Stimulated activated CD4-positive, alpha-beta T cell treated with anti-CD3 and anti-CD28 coated beads, Interleukin-1b, Interleukin-23, amount 100 ng/mL, for 1 hour (primary cell): Measurements from ENCODE around the gene DNM2.

Source experiments
- DNase-seq, 2 donors: peaks; one replicate each; pipeline ENCODE4 v3.0.0-alpha.2; 2020; ENCODE audit warnings: low read depth in 2 of 2

DNM2 gene

DNA sequence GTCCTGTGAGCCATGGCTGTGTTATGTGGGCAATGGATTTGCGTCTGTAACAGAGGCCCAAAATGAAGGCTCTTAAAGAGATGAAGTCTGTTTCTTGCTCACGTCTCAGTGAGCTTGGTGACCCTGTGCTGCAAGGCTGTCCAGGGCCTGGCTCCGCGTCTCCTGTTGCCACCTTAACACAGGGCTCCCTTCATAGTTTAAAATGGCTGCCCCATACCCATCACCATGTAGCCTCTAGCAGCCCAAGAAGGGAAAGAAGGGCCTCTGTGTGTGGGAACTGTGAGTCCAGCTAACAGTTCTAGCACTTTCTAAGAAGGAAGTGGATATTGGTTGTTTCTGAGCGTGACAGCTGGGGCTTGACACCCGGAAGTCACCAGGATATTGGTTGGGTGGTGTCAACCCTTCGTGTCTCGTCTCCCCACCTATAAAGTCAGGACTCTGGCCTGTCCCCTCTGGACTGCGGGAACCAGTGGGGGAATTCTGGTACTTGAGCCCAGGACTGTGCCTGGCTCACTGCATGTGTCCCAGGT, 97.2 kb downstream of the DNM2 start:
- no peak for DNase-seq

DNA sequence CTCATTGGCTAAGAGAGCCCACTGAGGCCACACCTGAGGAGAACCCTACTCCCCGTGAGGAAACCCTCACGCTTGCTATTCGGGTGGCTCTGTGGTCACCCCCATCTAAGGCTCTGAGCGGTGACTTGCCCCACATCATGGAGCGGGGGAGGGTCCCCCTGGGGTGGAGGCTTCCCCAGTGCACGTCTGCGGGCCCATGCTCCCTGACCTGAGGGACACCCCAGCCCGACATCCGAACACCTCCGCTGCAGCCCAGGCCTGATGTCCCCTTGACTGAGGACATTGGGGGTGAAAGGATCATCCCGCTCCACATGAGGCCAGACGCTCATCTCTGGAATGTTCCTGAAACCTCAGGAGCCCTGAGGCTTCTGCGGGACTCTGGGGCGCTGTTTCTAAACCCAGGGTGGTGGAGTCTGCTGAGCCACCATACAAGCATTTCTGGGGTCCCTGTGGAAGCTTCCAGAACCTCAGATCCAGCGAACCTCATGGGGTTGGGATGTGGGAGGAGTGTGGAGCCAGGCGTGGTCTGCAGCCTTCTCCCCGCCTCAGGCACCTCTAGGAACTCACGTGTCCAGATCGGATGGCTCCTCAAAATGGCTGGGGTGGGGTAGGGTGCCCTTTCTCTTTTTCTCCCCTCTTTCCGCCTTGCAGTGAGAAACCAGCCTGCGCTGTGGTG, 98.2 kb downstream of the DNM2 start:
- DNase-seq, result no peak

DNA sequence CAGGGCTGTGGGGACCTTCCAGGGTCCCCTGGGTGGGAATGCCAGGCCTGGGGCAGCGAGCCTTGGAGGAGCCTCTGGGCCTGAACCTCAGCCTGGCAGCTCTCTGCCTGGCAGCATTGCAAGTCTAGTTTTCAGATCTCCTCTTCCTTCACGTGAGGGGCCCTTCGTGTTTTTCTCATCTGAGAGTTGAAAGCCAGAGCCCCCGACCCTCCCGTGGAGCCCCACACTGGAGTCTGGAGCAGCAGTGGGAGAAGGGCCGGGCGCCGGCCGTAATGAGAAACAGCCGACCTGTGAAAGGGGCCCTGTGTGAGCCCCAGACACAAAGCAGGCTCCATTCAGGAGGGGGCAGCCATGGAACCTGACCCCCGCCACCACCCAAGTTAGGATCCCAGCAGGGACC, 98.8 kb downstream of the DNM2 start:
- no peak for DNase-seq

DNA sequence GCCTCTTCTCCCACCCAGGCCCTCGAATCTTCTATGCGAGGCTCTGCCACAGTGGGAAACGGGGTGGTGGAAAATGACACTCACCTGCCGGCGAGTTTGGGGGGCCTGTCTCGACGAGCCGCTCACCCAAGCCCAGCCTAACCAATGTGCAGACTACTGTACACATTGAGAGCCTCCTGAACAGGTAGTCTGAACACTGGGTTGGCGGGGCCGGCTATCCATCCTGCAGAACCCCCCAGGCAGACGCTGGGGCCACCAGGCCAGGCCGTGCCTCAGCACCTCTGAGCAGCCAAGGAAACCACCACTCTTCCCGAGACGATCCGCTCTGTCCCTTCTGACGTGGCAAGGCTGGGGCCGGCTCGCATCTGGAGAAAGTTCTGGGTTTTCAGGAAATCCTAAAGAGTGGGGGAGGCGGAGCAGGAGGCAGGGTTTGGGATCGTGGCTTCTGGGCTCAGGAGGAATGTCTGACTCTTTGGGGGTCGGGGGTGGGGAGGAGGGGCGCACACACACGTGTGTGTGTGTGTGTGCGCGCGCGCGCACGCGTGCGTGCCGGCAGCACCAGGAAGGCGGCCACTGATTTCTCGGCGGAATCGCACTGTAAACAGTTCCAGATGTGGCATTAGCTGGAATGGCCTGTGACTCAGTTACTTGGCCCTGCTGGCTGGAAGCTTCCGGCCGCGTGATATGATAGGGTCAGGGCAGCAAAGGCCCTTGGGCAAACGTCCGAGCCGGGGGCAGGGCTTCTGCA, 99.6 kb downstream of the DNM2 start:
- DNase-seq, result no peak

DNA sequence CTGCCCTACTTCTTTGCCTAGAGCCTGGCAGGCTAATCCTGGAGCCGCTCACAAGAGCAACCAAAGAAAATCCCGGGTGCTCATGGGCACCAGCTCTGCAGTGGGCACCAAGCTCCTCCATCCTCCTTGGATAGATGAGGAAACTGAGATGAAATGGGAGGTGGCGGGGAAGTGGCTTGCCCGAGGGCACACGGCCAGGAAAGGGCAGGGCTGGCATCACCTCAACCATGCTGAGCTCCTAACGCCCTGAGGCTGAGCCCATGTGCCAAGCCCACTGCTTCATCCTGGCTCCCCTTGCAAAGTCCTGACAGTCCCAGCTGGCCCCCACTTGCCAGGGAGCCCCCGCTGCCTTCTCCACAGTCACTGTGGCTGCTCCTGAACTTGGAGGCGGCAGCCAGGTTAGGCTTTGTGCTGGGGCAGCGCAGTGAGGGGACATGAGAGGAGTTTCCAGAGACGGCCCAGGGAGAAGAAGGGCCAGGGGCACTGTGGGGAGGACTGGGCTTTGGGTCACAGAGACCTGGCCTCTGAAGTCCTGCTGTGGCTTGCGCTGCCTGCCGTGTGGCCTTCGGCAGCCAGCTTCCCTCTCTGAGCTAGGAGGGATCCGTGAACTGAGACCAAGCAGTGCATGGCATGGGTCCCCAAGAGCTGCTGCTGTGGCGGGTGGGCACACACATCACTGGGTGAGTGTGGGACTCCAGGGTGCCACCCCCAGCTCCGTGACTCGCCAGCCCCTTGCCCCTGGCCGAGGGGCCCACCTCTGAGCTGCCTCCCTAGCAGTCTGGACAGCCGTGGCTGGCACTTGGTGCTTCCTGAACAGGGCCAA, 100.6 kb downstream of the DNM2 start:
- no peak for DNase-seq

DNA sequence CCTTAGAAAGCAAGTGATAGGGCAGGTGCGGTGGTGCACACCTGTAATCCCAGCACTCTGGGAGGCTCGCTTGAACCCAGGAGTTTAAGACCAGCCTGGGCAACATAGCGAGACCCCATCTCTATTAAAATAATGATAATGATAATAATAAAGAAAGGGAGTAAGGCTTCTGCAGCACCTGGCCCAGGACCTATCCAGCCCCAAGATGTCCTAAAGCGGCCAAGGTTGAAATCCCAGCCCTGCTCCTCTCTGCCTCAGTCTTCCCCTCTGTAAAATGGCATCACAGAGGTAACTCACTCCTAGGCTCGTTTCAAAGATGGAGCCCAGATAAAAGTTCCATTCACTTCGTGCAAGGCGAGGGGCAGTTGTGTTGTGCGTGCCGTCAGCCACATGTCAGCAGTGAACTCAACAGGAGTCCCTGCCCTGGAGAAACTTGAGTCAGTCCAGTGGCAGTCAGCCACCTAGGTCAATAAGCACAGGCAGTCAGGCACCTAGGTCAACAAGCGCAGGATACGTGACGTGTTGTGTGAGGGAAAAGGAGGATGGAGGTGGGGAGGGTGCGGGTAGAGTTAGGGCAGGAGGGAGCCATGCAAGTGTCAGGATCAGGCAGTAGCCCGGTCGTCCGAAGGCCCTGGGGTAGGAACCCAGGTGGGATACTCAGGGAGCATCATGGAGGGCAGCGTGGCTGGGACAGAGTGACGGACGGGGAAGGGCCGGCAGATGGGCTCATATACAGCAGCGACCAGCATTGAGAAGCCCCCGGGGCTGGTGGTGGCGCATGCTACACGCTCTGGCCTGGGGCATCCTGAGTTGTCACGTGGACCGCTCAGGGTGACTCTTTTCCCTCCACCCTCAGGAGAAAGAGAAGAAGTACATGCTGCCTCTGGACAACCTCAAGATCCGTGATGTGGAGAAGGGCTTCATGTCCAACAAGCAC, 101.5 kb downstream of the DNM2 start:
- DNase-seq, result no peak

DNA sequence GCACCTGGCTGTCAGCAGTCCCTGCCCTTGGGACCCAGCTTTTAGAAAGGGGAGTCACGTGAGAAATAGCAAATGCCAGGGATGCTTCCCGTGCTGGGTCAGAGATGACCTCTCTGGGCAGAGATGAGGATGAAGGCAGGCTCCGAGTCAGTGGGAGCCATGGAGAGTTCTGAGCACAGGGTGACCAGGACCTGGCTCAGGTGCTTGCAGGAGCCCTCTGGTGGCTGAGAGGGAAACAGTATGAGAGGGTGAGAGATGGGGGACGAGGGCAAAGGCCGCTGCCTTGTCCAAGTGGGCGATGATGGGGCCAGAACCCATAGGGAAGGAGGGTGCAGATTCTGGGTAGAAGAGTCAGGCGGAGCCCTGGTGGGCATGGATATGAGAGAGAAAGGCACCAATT, 102.3 kb downstream of the DNM2 start:
- DNase-seq, result no peak

DNA sequence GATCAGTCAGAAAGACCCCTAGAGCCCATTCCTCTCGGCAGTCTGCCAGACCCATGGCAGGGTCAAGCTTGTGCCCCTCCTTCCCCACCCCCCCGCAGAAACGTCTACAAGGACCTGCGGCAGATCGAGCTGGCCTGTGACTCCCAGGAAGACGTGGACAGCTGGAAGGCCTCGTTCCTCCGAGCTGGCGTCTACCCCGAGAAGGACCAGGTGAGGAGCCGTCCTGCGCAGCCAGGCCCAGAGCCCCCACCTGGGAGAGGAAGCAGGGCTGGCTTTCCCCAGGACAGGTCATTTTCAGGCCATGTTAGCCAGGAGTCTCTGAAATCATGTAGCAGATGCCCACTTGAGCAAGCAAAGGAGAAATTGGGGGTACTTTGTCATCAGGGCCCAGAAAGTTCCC, 105.8 kb downstream of the DNM2 start:
- no peak for DNase-seq

DNA sequence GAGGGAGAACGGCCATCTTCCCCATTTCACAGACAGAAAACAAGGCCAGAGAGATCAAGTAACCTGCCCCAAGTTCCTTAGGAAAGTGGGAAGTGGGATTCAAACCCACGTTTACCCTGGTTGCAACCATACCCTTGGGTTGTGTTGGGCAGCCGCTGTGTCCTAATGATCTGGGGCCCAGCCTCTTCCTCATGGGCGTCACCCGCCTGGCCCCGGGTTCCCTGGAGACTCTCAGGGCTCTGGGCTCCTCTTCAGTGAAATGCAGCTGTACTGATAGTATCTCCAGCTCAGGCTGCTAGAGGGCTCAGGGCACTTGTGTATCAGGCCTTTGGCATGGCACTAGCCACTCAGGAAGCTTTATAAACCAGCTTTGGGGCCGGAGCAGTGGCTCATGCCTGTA, 108.4 kb downstream of the DNM2 start:
- no peak for DNase-seq

DNA sequence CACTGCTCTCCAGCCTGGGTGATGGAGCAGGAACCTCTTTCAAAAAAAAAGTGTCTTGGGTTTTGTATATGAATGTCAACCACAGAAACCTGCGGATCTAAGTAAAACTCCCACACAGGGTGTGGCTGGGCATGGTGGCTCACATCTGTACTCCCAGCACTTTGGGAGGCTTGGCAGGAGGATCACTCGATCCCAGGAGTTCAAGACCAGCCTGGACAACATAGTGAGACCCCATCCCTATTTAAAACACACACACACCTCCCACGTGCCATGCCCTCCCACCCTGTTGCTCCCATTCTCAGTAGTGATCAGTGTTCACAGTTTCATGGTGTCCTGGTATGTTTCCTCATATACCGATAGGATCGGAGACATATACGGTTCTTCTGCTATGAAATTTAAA, 109.0 kb downstream of the DNM2 start:
- no peak for DNase-seq

DNA sequence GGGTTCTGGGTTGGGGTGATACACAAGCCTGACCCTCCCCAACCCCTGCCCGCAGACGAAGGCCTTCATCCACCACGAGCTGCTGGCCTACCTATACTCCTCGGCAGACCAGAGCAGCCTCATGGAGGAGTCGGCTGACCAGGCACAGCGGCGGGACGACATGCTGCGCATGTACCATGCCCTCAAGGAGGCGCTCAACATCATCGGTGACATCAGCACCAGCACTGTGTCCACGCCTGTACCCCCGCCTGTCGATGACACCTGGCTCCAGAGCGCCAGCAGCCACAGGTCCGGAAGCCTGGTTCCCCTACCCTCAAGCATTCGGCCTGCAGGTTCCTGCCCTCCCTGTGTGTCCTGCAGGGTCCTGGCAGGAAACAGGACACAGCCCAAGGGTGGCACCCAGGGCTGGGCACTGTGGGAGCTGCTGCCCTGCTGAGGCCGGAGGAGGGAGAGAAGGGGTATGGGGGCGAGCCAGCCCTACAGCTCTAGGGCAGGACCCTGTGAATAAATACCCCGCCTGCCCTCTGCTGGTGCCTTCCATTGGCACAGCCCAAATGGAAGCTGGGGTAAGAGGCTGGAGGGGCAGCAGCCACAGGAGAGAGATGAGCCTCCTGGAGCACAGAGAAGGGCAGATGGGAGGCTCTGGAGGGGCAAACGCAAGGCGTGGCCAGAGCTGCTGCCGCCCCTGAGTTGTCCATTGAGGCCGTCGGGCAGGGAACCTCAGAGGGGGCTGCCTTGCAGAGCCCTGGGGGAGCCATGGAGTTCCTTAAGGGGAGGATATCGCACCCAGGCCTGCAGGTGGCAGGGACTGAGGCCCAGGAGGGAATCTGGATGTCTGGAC, 111.3 kb downstream of the DNM2 start:
- no peak for DNase-seq

DNA sequence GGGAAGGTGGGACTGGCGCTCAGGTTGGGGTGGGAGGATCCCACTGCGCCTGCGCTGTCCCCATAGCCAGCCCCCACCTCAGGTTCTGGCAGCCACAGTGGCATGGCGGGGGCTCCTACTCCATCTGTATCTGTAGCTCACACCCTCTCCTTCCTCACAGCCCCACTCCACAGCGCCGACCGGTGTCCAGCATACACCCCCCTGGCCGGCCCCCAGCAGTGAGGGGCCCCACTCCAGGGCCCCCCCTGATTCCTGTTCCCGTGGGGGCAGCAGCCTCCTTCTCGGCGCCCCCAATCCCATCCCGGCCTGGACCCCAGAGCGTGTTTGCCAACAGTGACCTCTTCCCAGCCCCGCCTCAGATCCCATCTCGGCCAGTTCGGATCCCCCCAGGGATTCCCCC, 112.1 kb downstream of the DNM2 start:
- DNase-seq, result no peak

DNA sequence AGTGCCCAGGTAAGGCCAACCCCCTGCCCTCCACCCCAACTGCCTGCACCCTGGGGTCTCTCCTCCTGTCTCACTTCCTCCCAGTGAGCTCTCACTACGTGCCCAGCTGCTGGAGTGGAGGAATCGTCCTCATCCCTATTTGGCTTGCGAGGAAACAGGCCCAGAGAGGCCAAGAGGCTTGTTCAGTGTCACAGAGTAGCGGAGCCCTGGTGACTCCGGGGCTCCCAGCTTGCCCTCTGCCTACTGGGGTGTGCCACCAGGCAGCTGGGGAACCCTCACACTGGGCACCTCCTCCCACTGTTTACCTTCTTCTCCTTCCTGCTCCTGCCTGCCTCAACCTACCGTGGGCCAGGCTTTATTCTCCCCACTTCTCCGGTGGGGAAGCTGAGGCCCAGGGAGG, 112.5 kb downstream of the DNM2 start:
- DNase-seq, result no peak

DNA sequence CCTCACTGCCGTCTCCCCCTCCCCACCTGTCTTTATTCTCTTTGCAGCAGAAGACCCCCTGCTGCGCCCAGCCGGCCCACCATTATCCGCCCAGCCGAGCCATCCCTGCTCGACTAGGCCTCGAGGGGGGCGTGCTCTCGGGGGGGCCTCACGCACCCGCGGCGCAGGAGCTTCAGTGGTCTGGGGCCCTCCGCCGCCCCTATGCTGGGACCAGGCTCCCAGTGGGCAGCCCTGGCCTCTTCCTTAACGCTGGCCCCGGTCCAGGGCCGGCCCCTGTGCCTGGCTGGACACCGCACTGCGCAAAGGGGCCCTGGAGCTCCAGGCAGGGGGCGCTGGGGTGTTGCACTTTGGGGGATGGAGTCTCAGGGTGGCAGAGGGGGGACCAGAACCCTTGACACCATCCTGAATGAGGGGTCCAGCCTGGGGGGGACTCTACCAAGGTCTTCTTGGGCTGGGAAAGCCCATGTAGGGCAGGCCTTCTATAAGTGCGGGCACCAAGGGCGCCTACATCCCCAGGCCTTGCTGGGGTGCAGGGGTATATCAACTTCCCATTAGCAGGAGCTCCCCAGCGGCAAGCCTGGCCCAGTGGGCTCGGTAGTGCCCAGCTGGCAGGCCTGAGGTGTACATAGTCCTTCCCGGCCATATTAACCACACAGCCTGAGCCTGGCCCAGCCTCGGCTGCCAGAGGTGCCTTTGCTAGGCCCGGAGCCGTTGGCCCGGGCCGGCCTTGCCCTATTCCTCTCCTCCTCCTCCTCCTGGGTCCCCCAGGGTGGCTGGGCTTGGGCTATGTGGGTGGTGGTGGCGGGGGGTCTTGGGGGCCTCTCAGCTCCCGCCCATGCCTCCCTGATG, 113.3 kb downstream of the DNM2 start:
- DNase-seq, result no peak

DNA sequence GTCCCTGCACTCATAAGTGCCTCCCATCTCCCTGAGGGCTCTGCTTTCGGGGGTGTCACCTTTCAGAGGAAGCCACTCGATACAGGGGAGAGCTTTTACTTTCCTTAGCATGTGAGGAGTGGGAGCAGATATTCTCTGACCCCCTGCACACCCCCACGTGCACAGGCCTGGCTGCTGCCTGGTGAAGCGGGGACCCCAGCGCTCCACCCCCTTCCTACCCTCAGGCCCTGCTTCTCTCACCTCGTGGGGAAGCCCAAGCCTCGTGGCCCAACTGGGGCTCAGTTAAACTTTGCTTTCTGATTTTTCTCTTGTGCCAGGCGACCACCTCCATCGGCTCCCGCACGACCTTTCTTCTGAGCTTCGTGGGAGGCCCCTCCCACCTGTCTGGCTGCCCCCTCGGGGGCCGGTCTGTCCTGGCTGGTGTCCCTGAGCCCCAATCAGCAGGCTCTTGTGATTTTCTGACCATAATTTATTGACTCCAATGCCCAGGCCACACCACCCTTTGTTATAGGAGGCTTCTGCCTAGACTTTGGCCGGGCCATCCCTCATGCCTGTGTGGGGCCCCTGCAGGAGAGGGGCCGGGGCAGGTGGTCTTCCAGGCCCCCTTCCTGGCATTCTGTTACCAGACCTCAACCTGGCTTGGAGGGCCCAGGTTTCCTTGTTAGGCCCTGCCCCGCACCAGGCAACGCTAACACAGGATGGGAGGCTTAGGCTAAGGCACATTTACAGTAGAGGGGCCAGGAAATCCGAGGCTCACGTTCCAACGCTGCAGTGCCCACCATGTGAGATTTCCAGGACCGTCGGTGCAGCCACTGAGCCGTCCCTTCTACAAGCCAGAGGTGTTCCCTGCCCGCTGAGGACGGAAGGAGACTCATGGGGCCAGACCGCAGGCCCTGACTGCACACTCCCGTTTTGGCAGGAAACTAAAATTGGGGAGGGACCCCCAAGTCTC, 114.4 kb downstream of the DNM2 start:
- no peak for DNase-seq

DNA sequence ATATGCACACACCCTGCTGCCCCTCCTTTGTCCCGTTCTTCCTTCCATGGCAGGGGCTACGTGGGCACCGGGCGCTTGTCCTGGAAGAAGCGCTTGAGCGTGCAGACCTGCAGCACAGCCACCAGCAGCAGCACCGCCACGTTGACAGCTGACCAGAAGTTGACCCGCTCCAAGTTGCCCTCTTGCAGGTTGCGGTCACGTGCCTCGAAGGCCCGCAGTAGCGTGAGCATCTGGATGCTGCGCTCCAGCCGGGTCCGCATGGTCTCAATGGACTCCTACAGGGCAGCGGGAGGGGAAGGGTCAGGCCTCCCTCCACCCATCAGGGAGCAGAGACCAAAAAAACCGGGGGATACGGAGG, 115.0 kb downstream of the DNM2 start:
- DNase-seq, result no peak

DNA sequence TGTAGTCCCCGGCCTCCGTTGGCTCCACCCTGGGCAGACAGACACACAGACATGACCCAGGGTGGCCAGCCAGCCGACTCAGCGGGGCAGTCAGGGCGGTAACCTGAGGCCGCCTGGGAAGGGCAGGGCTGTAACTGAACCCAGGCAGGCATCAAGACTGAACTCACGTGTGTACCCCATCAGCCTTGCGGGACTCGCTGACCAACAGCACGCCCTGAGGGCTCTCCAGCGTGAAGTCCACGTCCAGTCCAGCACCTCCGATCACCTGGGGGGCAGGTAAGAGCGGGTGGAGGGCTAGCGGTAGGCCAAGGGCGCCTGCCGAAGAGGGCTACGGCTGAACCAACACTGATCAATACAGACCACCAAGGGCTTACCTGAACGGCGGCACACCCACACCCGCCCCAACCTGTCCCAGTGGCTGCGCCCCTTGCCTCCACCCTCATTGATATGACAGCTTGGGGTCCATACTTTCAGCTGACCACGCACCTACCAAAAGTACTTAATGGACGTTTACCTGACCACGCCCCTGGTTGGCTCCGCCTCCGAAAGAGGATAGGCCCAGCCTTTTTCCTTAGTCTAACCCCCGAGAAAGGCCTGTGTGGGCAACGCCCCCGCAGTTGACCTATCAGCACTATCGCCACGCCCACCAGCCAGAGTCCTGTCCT, 117.3 kb downstream of the DNM2 start:
- no peak for DNase-seq
